HEK293T (cell line): ENCODE results near the gene FARP2.
"Not testable (repeated sequence)": the region's sequence is repeated elsewhere in the genome, so short reads cannot be mapped to it uniquely, and the experiment has no call there.

Source experiments
- CTCF ChIA-PET: fragments of 350-600 bp; formaldehyde crosslinking; extraction: SDS; loops from one replicate; lab custom pipeline; 2021; ENCODE audit warnings: antibody characterized with exemption, inconsistent platforms; lab: Yijun Ruan, JAX
- POLR2A ChIA-PET: fragments of 350-600 bp; formaldehyde crosslinking; extraction: SDS; loops from one replicate; lab custom pipeline; 2020; ENCODE audit warnings: antibody characterized with exemption, inconsistent platforms; lab: Yijun Ruan, JAX
- DNase-seq: peaks from one replicate; pipeline ENCODE4 v3.0.0; 2012; ENCODE audit warnings: mixed read lengths; ENCODE audit errors: extremely low spot score
- ARNT ChIP-seq: fragments of 450-650 bp; IDR thresholded peaks from 2 replicates; pipeline ENCODE4 v1.6.1; 2017; ENCODE audit warnings: mild to moderate bottlenecking
- BHLHE40 ChIP-seq: fragments of 450-650 bp; IDR thresholded peaks from 2 replicates; pipeline ENCODE4 v1.6.1; 2016; ENCODE audit warnings: mild to moderate bottlenecking, moderate library complexity, borderline replicate concordance
- CTBP1 ChIP-seq: fragments of 450-650 bp; IDR thresholded peaks from 2 replicates; pipeline ENCODE4 v1.6.1; 2016; ENCODE audit warnings: borderline replicate concordance
- ELF4 ChIP-seq: fragments of 450-650 bp; IDR thresholded peaks from 2 replicates; pipeline ENCODE4 v1.6.1; 2017; ENCODE audit warnings: antibody characterized with exemption
- FOXA1 ChIP-seq: fragments of 450-650 bp; IDR thresholded peaks from 2 replicates; pipeline ENCODE4 v1.6.1; 2016; ENCODE audit warnings: mild to moderate bottlenecking
- FOXK2 ChIP-seq: fragments of 450-650 bp; IDR thresholded peaks from 2 replicates; pipeline ENCODE4 v1.6.1; 2016; ENCODE audit warnings: mild to moderate bottlenecking
- FOXM1 ChIP-seq: fragments of 450-650 bp; IDR thresholded peaks from 2 replicates; pipeline ENCODE4 v1.6.1; 2017; ENCODE audit warnings: mild to moderate bottlenecking, borderline replicate concordance
- HDGF ChIP-seq: fragments of 450-650 bp; IDR thresholded peaks from 2 replicates; pipeline ENCODE4 v1.6.1; 2017; ENCODE audit warnings: antibody characterized with exemption, borderline replicate concordance
- L3MBTL2 ChIP-seq: fragments of 450-650 bp; conservative IDR thresholded peaks from 2 replicates; pipeline ENCODE4 v1.6.1; 2016; ENCODE audit warnings: mild to moderate bottlenecking
- LEF1 ChIP-seq: fragments of 450-650 bp; IDR thresholded peaks from 2 replicates; pipeline ENCODE4 v1.6.1; 2017; ENCODE audit warnings: mild to moderate bottlenecking, borderline replicate concordance
- NFRKB ChIP-seq: fragments of 450-650 bp; IDR thresholded peaks from 2 replicates; pipeline ENCODE4 v1.6.1; 2016; ENCODE audit warnings: mild to moderate bottlenecking, moderate library complexity
- SP1 ChIP-seq: fragments of 450-650 bp; IDR thresholded peaks from 2 replicates; pipeline ENCODE4 v1.6.1; 2017
- SUZ12 ChIP-seq: fragments of 450-650 bp; IDR thresholded peaks from 2 replicates; pipeline ENCODE4 v1.6.1; 2016; ENCODE audit warnings: mild to moderate bottlenecking
- TARDBP ChIP-seq: fragments of 450-650 bp; IDR thresholded peaks from 2 replicates; pipeline ENCODE4 v1.6.1; 2016
- ZNF384 ChIP-seq: fragments of 450-650 bp; IDR thresholded peaks from 2 replicates; pipeline ENCODE4 v1.6.1; 2016
- TF ChIP-seq, protein P1 (sequence below): fragments of 450-650 bp; IDR thresholded peaks from 2 replicates; pipeline ENCODE4 v1.6.1; 2016

FARP2 gene

DNA sequence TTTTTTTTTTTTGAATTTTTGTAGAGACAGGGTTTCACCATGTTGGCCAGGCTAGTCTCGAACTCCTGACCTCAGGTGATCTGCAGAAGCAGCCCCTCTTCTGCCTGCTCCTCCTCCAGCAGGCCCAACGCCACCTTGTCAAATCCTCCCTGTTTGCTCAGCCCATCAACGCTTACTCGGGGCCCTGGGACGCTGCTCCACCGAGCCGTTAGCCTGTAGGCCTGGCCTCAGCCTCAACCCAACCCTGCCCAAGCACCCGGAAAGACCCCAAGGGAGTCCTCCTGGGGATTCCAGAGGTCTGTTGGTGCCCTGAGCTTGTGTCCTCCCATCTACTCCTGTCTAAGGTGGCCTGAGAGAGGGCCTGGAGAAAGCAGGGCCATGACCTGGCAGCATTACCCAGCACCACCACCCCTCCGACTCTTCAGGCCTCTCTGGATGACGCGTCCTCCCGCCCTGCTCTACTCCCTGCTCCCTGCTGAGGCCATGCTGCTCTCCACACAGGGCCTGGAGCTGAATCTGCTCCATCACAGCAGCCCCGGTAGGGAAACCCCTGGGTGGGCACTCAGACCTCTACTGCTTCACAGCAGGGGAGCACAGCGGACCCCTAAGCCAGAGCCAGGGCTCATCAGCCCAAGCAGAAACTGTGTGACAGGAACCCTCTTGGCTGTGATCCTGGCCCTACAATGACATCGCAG, 149.1 kb downstream of the FARP2 start:
- ChIA-PET POLR2A (no interaction called here), CTCF (no interaction called here)
- DNase-seq: no peak
- TF ChIP-seq SP1 (no peak), FOXK2 (no peak), HDGF (no peak), NFRKB (no peak), ELF4 (no peak), SUZ12 (no peak), TARDBP (no peak), FOXA1 (no peak)
- TF ChIP-seq, protein P1, sequence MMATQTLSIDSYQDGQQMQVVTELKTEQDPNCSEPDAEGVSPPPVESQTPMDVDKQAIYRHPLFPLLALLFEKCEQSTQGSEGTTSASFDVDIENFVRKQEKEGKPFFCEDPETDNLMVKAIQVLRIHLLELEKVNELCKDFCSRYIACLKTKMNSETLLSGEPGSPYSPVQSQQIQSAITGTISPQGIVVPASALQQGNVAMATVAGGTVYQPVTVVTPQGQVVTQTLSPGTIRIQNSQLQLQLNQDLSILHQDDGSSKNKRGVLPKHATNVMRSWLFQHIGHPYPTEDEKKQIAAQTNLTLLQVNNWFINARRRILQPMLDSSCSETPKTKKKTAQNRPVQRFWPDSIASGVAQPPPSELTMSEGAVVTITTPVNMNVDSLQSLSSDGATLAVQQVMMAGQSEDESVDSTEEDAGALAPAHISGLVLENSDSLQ: no peak

- TF ChIP-seq NFRKB (no peak), CTBP1 (no peak), ELF4 (no peak), FOXM1 (no peak), ZNF384 (no peak), L3MBTL2 (no peak), LEF1 (no peak), ARNT (no peak), TARDBP (no peak), FOXA1 (no peak), HDGF (no peak), BHLHE40 (no peak), FOXK2 (no peak), SP1 (no peak), SUZ12 (no peak)
- TF ChIP-seq, protein P1: no peak
- POLR2A ChIA-PET: interaction anchor here (0.6 kb wide), 1 partner anchor 190 kb away, joined by 3 read pairs; the partner anchor contains the start of genes HDLBP and SEPTIN2
- no peak for DNase-seq
- CTCF ChIA-PET: no interaction called here
Observed at GRCh38 chr2:241505781-241506201, 149.7 kb downstream of the FARP2 start.

DNA sequence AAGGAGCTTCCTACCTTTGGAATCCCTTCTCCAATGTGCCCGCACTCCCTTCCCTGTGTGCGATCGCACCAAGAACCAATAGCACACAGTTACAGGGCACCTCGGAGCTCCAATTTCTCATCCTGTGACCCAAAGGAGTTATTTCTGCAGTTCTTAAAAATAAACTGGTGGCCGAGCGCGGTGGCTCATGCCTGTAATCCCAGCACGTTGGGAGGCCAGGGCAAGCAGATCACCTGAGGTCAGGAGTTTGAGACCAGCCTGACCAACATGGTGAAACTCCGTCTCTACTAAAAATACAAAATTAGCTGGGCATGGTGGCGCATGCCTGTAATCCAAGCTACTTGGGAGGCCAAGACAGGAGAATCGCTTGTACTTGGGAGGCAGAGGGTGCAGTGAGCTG, 150.2 kb downstream of the FARP2 start:
- POLR2A ChIA-PET: interaction anchor here (0.6 kb wide), 1 partner anchor 191 kb away, joined by 3 read pairs; the partner anchor contains the start of genes HDLBP and SEPTIN2
- not testable (repeated sequence) for DNase-seq
- CTCF ChIA-PET: interaction anchor here (0.5 to 1.0 kb wide), 2 partner anchors 10 to 37 kb away, joined by 3 to 4 read pairs; no protein-coding TSS in a partner anchor

DNA sequence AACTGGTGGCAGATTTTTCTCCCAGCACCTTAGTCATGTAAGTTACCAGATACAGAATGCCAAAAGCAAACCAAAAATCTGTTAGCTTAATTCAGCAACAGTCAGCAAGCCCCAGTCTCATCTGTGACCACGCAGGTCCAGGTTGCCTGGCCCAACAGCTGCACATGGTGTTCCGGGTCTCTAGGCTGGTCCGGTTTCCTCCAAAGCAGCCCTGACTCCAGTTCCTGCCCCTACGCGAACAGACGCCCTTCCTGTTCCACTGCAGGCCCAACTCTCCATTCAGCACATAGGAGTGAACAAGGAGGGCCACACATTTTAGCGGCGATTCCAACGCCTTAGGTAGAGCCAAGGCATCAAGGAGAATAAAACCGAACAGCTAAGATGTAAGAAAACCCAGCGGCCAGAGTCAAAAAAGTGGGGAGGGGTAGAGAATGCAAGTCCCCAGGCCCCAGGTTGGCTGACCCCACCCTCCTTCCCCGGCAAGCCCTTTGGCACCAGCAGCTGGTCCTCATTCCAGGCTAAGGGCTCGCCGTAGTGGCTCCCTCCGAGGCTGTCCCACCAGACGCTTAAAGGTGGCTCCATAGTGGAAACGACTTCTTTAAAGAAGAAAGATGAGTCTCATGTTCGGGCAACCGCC, 150.8 kb downstream of the FARP2 start:
- CTCF ChIA-PET: interaction anchor here (0.5 to 1.0 kb wide), 2 partner anchors 9 to 37 kb away, joined by 3 to 4 read pairs; no protein-coding TSS in a partner anchor

GRCh38 chr2:241507430-241508239, 151.6 kb downstream of the FARP2 start:
- peak; percentile 73 for DNase-seq
- ChIA-PET CTCF (interaction anchor here (0.9 to 1.0 kb wide), 2 partner anchors 10 to 19 kb away, joined by 3 read pairs; no protein-coding TSS in a partner anchor), POLR2A (interaction anchor here (1.3 kb wide), 1 partner anchor 13 kb away, joined by 3 read pairs; no protein-coding TSS in a partner anchor)
- TF ChIP-seq FOXM1: peak; percentile 76; the same call in 1 of the 2 replicates
- TF ChIP-seq, protein P1: no peak
- TF ChIP-seq FOXA1: no peak
- no peak for TF ChIP-seq FOXK2
- no peak for TF ChIP-seq TARDBP
- no peak for TF ChIP-seq HDGF
- peak; percentile 85 for TF ChIP-seq L3MBTL2
- TF ChIP-seq SP1: no peak
- TF ChIP-seq SUZ12: no peak
- no peak for TF ChIP-seq ARNT
- no peak for TF ChIP-seq BHLHE40
- TF ChIP-seq CTBP1: no peak
- TF ChIP-seq LEF1: no peak
- TF ChIP-seq NFRKB: no peak
- TF ChIP-seq ZNF384: no peak
- TF ChIP-seq ELF4: no peak

More for the DNA sequence above, 150.8 kb downstream of the FARP2 start:
- TF ChIP-seq CTBP1 (no peak), SP1 (no peak), NFRKB (no peak), TARDBP (no peak)
- DNase-seq: no peak
- POLR2A ChIA-PET: interaction anchor here (0.6 to 1.3 kb wide), 2 partner anchors 14 to 192 kb away, joined by 3 read pairs; partner anchors contain the start of genes HDLBP and SEPTIN2
